Measurements from ENCODE around the gene ARL15.

The ARL15 gene

DNA sequence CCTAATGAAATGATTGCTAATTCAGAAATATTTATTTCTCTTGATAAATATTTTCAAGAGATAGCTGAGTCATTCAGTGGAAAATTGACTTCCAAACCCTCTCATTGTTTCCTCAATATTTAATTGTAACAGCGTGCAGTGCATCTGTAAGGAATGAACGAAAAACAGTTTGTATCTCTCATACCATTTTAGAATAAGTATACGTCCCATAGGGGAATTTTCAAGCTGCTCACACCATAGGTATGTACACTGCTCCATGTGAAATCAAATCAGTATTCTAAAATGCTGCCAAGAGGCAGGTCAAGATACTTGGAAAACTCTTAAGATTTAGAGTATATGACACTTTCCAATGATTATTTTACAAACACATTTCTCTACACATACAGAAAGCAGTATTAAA, 202.2 kb downstream of the ARL15 start:
- no peak for TF ChIP-seq MYC (IDR thresholded peaks at IDR 0.05; ENCODE audit: low read depth, low read length)
- TF ChIP-seq POLR2A (IDR thresholded peaks at IDR 0.05; ENCODE audit: extremely low read depth, insufficient read length) = no peak
- TF ChIP-seq, protein P1, sequence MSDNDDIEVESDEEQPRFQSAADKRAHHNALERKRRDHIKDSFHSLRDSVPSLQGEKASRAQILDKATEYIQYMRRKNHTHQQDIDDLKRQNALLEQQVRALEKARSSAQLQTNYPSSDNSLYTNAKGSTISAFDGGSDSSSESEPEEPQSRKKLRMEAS (IDR thresholded peaks at IDR 0.05; ENCODE audit: low read depth, low read length) = no peak
- TF ChIP-seq, protein P2, sequence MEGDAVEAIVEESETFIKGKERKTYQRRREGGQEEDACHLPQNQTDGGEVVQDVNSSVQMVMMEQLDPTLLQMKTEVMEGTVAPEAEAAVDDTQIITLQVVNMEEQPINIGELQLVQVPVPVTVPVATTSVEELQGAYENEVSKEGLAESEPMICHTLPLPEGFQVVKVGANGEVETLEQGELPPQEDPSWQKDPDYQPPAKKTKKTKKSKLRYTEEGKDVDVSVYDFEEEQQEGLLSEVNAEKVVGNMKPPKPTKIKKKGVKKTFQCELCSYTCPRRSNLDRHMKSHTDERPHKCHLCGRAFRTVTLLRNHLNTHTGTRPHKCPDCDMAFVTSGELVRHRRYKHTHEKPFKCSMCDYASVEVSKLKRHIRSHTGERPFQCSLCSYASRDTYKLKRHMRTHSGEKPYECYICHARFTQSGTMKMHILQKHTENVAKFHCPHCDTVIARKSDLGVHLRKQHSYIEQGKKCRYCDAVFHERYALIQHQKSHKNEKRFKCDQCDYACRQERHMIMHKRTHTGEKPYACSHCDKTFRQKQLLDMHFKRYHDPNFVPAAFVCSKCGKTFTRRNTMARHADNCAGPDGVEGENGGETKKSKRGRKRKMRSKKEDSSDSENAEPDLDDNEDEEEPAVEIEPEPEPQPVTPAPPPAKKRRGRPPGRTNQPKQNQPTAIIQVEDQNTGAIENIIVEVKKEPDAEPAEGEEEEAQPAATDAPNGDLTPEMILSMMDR (IDR thresholded peaks at IDR 0.05; ENCODE audit: low read depth, low read length) = no peak
- no peak for DNase-seq (ENCODE audit: low read depth)
- no peak overlapping the region for H3K4me3 ChIP-seq (ENCODE audit: low read depth, low read length)

DNA sequence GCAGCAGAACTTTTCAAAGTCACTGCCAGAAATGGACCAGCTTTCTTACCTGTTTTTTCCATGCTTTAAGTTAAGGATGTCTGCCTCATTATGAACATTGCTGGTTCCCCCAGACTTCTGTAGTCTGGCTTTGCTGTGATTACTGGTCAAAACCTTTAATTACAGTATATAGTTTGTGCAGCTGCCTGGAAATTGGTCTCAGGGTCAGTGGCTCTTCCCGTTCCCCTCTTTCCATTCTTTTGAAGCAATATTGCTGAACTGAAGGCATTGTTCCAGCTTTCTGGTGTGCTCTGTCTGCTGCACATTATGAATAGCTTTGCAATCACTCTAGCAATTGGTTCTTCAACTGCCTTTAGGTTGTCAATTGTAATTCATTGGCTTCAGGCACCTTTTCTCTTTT, 206.5 kb downstream of the ARL15 start:
- H3K4me3 ChIP-seq (ENCODE audit: low read depth, low read length) = no peak overlapping the region
- no peak for DNase-seq (ENCODE audit: low read depth)
- TF ChIP-seq, protein P2 (IDR thresholded peaks at IDR 0.05; ENCODE audit: low read depth, low read length) = no peak
- TF ChIP-seq, protein P1 (IDR thresholded peaks at IDR 0.05; ENCODE audit: low read depth, low read length) = no peak
- TF ChIP-seq MYC (IDR thresholded peaks at IDR 0.05; ENCODE audit: low read depth, low read length) = no peak
- no peak for TF ChIP-seq POLR2A (IDR thresholded peaks at IDR 0.05; ENCODE audit: extremely low read depth, insufficient read length)

DNA sequence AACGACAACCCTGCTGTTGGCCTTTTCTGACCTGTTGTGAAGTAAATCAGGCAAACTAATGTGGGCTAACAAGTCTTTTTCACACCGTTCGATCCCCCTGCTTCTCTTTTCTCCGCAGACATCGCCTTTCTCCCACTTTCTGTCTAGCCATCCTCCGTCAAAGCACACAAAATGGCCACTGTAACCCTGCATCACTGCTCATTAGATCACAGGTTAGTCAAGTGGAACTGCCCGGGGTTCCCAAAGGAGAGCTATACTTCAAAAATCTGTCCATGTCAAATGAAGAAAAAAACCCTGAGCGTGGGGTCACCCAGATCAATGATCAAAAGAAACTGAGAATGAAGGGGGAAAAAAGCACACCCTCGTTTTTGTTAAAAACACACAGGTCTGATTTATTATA, 212.1 kb downstream of the ARL15 start:
- no peak for DNase-seq (ENCODE audit: low read depth)
- no peak for TF ChIP-seq POLR2A (IDR thresholded peaks at IDR 0.05; ENCODE audit: extremely low read depth, insufficient read length)
- TF ChIP-seq MYC (IDR thresholded peaks at IDR 0.05; ENCODE audit: low read depth, low read length) = no peak
- TF ChIP-seq, protein P1 (IDR thresholded peaks at IDR 0.05; ENCODE audit: low read depth, low read length) = no peak
- TF ChIP-seq, protein P2 (IDR thresholded peaks at IDR 0.05; ENCODE audit: low read depth, low read length) = no peak
- no peak overlapping the region for H3K4me3 ChIP-seq (ENCODE audit: low read depth, low read length)

DNA sequence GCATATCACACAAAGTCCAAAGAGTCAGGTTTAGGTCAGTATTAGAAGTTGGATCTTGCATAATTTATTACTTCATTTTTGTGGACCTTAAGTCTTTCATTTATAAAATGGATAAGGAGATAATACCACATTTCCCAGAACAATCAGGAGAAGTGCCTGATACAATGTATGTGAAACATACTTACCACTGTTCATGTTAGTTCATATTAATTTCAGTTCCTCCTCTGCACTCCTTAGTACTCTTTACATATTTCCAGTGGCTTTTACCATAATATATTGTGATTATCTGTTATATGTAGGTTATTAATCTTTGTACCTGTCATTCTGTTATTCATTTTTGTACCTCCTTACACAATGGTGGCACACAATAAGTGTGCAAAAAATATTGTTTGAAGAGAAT, 214.4 kb downstream of the ARL15 start:
- no peak overlapping the region for H3K4me3 ChIP-seq (ENCODE audit: low read depth, low read length)
- no peak for DNase-seq (ENCODE audit: low read depth)
- TF ChIP-seq, protein P2 (IDR thresholded peaks at IDR 0.05; ENCODE audit: low read depth, low read length) = no peak
- TF ChIP-seq POLR2A (IDR thresholded peaks at IDR 0.05; ENCODE audit: extremely low read depth, insufficient read length) = no peak
- no peak for TF ChIP-seq MYC (IDR thresholded peaks at IDR 0.05; ENCODE audit: low read depth, low read length)

DNA sequence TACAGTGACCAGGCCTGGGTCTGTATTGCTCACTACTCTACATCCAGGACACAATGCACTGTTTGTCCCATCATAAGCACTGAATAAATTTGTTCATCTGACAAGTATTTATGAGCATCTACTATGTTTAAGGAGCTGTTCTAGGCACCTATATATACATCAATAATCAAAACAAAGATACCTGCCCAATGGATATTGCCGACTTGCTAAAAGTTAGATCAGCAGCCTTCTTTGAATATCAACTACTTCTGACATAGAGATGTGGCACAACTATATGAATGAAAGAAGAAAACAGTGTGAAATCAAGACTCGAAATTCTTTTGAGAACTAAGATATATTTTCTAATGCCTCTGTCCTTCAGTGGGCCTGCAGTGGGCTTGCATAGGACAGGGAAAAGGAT, 215.7 kb downstream of the ARL15 start:
- no peak overlapping the region for H3K4me3 ChIP-seq (ENCODE audit: low read depth, low read length)
- TF ChIP-seq MYC (IDR thresholded peaks at IDR 0.05; ENCODE audit: low read depth, low read length) (no peak), POLR2A (IDR thresholded peaks at IDR 0.05; ENCODE audit: extremely low read depth, insufficient read length) (no peak)
- TF ChIP-seq, protein P2 (IDR thresholded peaks at IDR 0.05; ENCODE audit: low read depth, low read length) = no peak
- TF ChIP-seq, protein P1 (IDR thresholded peaks at IDR 0.05; ENCODE audit: low read depth, low read length) = no peak
- no peak for DNase-seq (ENCODE audit: low read depth)

DNA sequence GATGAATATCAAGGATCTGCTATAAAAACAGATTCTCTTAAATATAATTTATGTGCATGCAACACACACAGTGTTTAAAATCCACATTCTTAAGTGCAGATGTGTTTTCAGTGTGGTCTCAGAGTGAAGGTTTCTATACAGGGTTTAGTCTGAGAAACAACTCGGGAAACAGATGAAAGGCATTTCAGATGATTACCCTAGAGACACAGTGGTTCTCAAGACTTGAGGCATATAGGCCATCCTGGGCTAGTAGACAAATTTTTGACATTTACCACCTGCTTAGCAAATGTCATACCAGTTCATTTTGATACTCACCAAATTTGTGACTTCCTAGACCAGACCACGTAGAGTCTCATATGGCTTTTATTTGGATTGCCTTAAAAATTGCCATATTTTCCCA, 216.5 kb downstream of the ARL15 start:
- TF ChIP-seq, protein P1 (IDR thresholded peaks at IDR 0.05; ENCODE audit: low read depth, low read length) = no peak
- TF ChIP-seq, protein P2 (IDR thresholded peaks at IDR 0.05; ENCODE audit: low read depth, low read length) = no peak
- TF ChIP-seq MYC (IDR thresholded peaks at IDR 0.05; ENCODE audit: low read depth, low read length) = no peak
- no peak for TF ChIP-seq POLR2A (IDR thresholded peaks at IDR 0.05; ENCODE audit: extremely low read depth, insufficient read length)
- DNase-seq (ENCODE audit: low read depth) = no peak
- no peak overlapping the region for H3K4me3 ChIP-seq (ENCODE audit: low read depth, low read length)
